ENCODE data around the gene RAB40C.

The RAB40C gene

GRCh38 chr16:619476-620100, 29.7 kb downstream of the RAB40C start:
- no peak for DNase-seq

- no peak for DNase-seq
These were observed 31.0 kb downstream of the RAB40C start for GRCh38 chr16:620700-621525.

- DNase-seq, result no peak
These were observed 31.8 kb downstream of the RAB40C start for GRCh38 chr16:621526-622105.

GRCh38 chr16:622920-623280, 33.0 kb downstream of the RAB40C start:
- DNase-seq, result no peak

GRCh38 chr16:624526-625070, 34.7 kb downstream of the RAB40C start:
- no peak for DNase-seq

GRCh38 chr16:625117-625976, 35.5 kb downstream of the RAB40C start:
- DNase-seq, result no peak

DNA sequence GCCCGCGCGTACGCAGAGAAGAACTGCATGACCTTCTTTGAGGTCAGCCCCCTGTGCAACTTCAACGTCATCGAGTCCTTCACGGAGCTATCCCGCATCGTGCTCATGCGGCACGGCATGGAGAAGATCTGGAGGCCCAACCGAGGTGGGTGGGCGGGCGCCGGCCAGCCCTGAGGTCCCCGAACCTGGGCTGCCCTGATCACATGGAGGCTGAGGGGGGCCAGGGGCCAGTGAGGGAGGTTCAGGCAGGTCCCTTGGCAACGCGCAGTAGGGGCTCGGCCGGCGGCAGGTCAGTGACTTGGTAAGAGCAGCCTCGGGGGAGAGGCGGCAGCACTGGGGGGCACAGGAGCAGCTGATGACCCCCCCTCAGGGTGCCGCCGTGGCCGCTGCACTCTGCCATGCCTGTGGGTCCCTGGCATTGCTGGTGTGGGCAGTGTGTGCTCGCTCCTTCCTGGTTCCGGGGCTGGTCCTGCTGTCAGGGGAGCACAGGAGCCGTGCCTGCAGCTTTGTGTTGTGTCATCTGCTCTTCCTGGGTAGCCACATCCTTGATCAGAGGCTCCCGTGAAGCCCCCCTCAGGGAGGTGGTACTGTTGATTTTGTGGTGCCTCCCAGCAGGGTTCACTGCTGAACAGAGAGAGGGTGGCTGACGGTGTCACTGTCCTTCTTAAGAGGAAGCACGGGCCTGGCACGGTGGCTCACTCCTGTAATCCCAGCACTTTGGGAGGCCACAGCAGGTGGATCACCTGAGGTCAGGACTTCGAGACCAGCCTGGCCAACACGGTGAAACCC, 36.3 kb downstream of the RAB40C start:
- DNase-seq, result no peak

GRCh38 chr16:626787-627453, 37.1 kb downstream of the RAB40C start:
- no peak for DNase-seq

GRCh38 chr16:627454-628239, 37.8 kb downstream of the RAB40C start:
- no peak for DNase-seq

DNA sequence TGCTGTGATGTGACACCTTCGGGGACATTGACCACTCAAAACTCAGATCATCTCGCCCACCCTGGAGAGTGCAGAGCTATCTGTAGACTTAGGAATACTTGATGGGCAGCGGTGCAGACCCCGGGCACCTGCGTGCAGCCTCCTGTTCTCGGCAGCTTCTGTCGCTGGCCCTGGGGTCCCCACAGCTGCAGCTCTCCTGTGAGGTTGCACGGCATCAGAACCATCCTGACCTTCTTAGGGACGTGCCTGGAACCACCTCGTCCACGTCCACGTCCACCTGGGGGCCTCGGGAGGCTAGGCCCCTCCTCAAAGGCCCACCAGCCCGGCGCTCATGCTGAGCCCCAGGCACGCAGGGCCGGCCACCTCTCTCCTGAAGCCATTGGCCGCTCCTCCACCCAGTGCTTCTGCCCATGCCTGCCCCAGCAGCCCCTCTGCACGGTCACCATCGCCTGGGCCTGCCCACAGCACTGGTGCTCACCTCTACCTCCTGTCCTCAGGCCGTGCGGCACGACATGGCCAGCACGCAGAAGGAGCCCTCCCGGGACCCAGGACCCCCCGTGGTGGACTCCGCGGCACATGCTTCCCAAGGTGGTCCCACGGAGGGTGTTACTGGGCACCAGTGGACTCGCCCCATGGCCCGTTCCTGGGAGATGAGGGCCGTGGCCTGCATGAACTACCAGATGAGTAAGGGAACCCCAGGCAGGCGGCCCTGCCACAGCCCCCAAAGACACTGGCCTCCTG, 38.6 kb downstream of the RAB40C start:
- no peak for DNase-seq

GRCh38 chr16:629185-629832, 39.4 kb downstream of the RAB40C start:
- DNase-seq, result no peak

- DNase-seq, result no peak
These were observed 40.0 kb downstream of the RAB40C start for GRCh38 chr16:629833-630248.

DNA sequence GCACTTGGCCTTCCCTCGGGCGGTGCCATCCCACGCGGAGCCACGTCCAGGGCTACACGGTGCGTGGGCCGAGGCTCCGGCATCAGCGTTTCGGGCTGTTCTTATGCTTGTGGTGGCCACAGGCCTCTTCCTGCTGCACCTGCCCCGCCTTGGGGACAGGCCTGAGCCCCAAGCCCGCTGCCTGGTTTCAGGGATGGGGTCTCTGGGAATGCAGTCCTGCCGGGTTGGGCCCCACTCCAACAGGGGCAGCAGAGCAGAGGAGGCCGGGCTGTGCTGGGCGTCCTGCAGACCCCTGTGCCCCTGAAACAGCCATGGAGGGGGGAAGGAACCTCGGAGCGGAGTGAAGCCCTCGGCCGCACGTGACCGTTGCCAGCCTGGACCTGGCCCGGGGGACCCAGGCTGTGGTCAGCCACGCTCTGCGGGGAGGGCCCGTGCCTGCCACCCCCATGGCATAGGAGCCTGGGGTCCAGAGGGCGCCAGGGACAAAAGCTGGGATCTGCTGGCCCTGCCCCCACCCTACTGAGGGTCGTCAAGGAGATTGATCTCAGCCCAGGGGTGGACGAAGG, 40.5 kb downstream of the RAB40C start:
- DNase-seq, result no peak

GRCh38 chr16:630815-631405, 41.0 kb downstream of the RAB40C start, which contains the start of gene WFIKKN1:
TSS of gene WFIKKN1 (plus strand) at chr16:630985. CDS start at chr16:631254, 269 bp downstream.
- DNase-seq, result no peak

- DNase-seq, result no peak
These were observed 42.0 kb downstream of the RAB40C start for GRCh38 chr16:631808-632358.

GRCh38 chr16:632486-633335, 42.8 kb downstream of the RAB40C start:
- no peak for DNase-seq
